BJ (cell line): ENCODE measurements around the gene HRH2. TPM values are rescaled to one million over a fixed set of nuclear protein-coding genes. Genes with fewer than 3 reads are reported as not detected.

Experiments used
- CTCF ChIA-PET: fragments of 350-600 bp; formaldehyde crosslinking; extraction: SDS; loops from one replicate; lab custom pipeline; 2021; ENCODE audit warnings: antibody characterized with exemption, inconsistent platforms; lab: Yijun Ruan, JAX
- POLR2A ChIA-PET: fragments of 300-600 bp; sonication (Branson Sonifier 250); formaldehyde crosslinking; extraction: SDS; loops from one replicate; lab custom pipeline; 2021; ENCODE audit warnings: antibody characterized with exemption; lab: Charles Lee
- DNase-seq: peaks from one replicate; pipeline ENCODE4 v3.0.0-alpha.2; 2011; ENCODE audit warnings: low read depth
- H3K27me3 ChIP-seq: 2 replicates; pipeline ENCODE4 v1.6.0; 2011; ENCODE audit warnings: low read length; ENCODE audit not compliant: control insufficient read depth, insufficient read depth
- H3K36me3 ChIP-seq: 2 replicates; pipeline ENCODE4 v1.5.1; 2011; ENCODE audit warnings: low read length; ENCODE audit not compliant: control insufficient read depth, insufficient read depth
- H3K4me3 ChIP-seq: 2 replicates; pipeline ENCODE4 v1.5.1; 2011; ENCODE audit warnings: low read depth, mild to moderate bottlenecking, control low read depth, low read length
- CTCF ChIP-seq: IDR thresholded peaks from 2 replicates; pipeline ENCODE4 v1.5.1; 2011; ENCODE audit warnings: low read depth, mild to moderate bottlenecking, control low read depth, inconsistent platforms, low read length, moderate library complexity; ENCODE audit not compliant: insufficient read depth
- polyA plus RNA-seq: library from polyadenylated mRNA; depleted of rRNA; stranded (reverse); fragments of >200 nt; gene quantifications from 2 replicates; pipeline ENCODE4 v1.2.3, GENCODE V29; 2011

HRH2 gene
- polyA plus RNA-seq, 1 experiment: not detected

DNA sequence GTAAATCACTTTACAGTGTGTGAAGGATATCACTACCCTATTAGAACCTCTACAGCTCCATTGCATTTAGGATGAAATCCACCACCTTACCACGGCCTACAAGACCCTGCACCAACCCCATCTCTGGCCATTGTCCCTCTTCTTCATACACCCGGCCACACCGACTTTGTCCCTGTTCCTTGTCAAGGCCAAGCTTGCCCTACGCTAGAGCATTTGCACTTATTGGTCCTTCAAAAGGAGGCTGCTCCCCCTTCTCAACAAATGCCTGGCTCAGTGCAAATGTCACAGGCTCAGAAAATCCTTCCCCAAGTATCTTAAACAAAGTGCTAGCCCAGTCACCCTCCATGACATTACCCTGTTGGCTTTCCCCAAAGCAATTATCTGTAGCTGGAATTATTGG is 4.1 kb upstream of the HRH2 start:
- Histone ChIP-seq H3K4me3 (no peak overlapping the region), H3K27me3 (no peaks in the 10 kb centered on the region; the same call in 1 of the 2 replicates), H3K36me3 (no peaks in the 10 kb centered on the region)
- TF ChIP-seq CTCF: no peak
- DNase-seq: no peak
- ChIA-PET POLR2A (no interaction called here), CTCF (no interaction called here)

- ChIA-PET CTCF (no interaction called here), POLR2A (no interaction called here)
- Histone ChIP-seq H3K4me3 (no peak overlapping the region), H3K27me3 (no peaks in the 10 kb centered on the region; the same call in 1 of the 2 replicates), H3K36me3 (no peaks in the 10 kb centered on the region)
- TF ChIP-seq CTCF: no peak
- DNase-seq: no peak
These were observed 3.5 kb upstream of the HRH2 start for GRCh38 chr5:175654339-175654738.

GRCh38 chr5:175654807-175655206 is 3.1 kb upstream of the HRH2 start:
- H3K36me3 ChIP-seq: no peaks in the 10 kb centered on the region
- no peak for TF ChIP-seq CTCF
- ChIA-PET CTCF (no interaction called here), POLR2A (no interaction called here)
- H3K27me3 ChIP-seq: no peaks in the 10 kb centered on the region; the same call in 1 of the 2 replicates
- no peak overlapping the region for H3K4me3 ChIP-seq
- no peak for DNase-seq

DNA sequence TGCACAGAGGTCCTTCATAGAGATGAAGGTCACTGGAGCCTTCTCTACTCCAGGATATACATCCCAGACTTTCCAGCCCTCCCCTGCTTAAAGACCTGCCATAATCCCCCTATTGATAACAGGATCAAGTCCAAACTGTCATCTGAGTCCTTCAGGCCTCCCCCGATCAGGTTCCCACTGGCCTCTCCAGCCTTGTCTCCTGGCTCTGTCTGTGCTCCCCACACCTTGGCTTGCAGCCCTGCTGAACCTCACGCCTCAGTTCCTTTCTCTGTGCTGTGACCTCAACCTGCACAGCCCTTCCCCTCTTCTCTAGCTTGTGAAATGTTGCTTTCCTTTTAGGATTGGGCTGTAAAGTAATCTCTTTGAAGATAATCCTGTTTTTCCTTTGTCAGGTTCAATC is 2.5 kb upstream of the HRH2 start:
- DNase-seq: no peak
- no peak overlapping the region for H3K4me3 ChIP-seq
- TF ChIP-seq CTCF: no peak
- ChIA-PET POLR2A (no interaction called here), CTCF (no interaction called here)
- no peaks in the 10 kb centered on the region for H3K36me3 ChIP-seq
- H3K27me3 ChIP-seq: no peaks in the 10 kb centered on the region; the same call in 1 of the 2 replicates

DNA sequence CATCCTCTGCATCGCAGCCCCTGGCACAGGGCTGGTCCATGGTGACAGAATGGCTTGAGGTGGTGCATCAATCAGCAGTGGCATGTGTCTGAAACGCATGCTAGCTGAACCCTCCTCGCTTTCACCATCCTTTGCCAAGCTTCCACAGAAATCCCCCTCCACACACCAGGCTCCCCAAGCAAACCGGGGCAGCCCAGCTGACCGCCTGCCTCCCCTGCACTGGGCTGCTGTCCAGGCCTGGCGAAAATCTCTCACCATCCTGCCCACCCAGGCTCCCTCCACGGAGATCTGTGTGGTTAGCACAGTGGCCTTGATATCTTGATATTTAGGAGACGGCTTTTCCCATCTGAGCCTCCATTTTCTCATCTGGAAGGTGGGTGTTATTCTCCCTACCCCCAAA is 905 bp upstream of the HRH2 start:
- TF ChIP-seq CTCF: no peak
- Histone ChIP-seq H3K27me3 (no peaks in the 10 kb centered on the region; the same call in 1 of the 2 replicates), H3K36me3 (no peaks in the 10 kb centered on the region), H3K4me3 (no peak overlapping the region)
- POLR2A ChIA-PET: no interaction called here
- CTCF ChIA-PET: no interaction called here
- no peak for DNase-seq
